Peyer's patch (tissue), 4 donors: ENCODE results near the gene CCDC18.

Source experiments
- POLR2A ChIP-seq, 2 donors: fragments of 450-650 bp; IDR thresholded peaks; one replicate each; pipeline ENCODE4 v1.5.1; 2017; ENCODE audit warnings: antibody characterized with exemption in 2 of 2, mild to moderate bottlenecking in 2 of 2, moderate library complexity in 2 of 2
- TF ChIP-seq, protein P1 (sequence below), 6 experiments: fragments of 450-650 bp in 4 of 6; fragments of 200-600 bp in 2 of 6; sonication (generic) in 1 of 6; IDR thresholded peaks; one replicate each; pipeline ENCODE4 v1.5.1; 2017 to 2019; ENCODE audit warnings: antibody characterized with exemption in 6 of 6, mild to moderate bottlenecking in 3 of 6, moderate library complexity in 1 of 6

DNA sequence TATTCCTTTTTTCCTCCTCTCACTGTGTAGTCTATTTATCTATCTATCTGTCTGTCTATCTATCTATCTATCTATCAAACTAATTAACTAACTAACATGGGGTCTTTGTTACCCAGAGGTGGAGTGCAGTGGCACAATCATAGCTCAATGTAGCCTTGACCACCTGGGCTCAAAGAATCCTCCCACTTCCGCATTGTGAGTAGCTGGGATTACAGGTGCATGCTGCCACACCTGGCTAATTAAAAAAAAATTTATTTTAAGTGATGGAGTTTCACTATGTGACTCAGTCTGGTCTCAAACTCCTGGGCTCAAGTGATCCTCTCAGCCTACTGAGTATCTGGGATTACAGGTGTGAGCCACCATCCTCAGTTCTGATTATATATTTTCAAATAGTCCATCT is 71.4 kb downstream of the CCDC18 start:
- TF ChIP-seq, protein P1, sequence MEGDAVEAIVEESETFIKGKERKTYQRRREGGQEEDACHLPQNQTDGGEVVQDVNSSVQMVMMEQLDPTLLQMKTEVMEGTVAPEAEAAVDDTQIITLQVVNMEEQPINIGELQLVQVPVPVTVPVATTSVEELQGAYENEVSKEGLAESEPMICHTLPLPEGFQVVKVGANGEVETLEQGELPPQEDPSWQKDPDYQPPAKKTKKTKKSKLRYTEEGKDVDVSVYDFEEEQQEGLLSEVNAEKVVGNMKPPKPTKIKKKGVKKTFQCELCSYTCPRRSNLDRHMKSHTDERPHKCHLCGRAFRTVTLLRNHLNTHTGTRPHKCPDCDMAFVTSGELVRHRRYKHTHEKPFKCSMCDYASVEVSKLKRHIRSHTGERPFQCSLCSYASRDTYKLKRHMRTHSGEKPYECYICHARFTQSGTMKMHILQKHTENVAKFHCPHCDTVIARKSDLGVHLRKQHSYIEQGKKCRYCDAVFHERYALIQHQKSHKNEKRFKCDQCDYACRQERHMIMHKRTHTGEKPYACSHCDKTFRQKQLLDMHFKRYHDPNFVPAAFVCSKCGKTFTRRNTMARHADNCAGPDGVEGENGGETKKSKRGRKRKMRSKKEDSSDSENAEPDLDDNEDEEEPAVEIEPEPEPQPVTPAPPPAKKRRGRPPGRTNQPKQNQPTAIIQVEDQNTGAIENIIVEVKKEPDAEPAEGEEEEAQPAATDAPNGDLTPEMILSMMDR (IDR thresholded peaks at IDR 0.05): no peak
- TF ChIP-seq POLR2A (IDR thresholded peaks at IDR 0.05): no peak
